ENCODE measurements around the gene CEMIP2.

CEMIP2 gene

DNA sequence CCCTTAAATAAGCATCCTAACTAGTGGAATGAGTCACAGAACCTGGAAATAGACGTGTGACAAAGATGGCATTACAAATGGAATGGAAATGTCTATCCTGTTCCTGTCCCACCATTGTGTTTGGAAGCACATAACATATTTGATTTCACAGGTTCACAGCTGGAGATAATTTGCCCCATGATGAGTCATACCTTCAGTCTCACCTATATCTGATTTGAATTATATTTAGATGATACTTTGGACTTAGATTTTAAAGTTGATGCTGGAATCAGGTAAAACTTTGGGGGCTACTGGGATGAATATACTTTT, 92.5 kb downstream of the CEMIP2 start:
- TF ChIP-seq CTCF (IDR thresholded peaks at IDR 0.05; ENCODE audit: low read depth, low read length, missing control alignments) = no peak

GRCh38 chr9:71675105-71675856, 93.0 kb downstream of the CEMIP2 start:
- no peak for DNase-seq (ENCODE audit: low read depth)

More for the DNA sequence above, 92.5 kb downstream of the CEMIP2 start:
- no peak for DNase-seq (ENCODE audit: low read depth)
- H3K4me3 ChIP-seq (ENCODE audit: low read depth, low read length) = no peak overlapping the region

DNA sequence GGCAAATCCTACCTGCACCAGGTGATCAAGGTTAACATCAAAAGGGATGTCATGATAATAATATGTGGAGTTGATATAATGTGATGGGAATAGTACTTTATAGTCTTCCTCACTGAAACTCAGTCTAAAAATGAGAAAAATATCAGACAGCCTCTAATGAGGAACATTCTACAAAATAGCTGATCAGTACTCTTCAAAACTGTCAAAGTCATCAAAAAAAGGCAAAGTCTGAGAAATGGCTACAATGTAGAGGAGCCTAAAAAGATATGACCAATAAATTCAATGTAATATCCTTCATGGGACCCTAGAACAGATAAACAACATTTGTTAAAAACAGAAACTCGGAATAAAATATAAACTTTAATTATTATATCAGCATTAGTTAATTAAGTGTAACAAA, 95.7 kb downstream of the CEMIP2 start:
- TF ChIP-seq CTCF (IDR thresholded peaks at IDR 0.05; ENCODE audit: low read depth, low read length, missing control alignments) = no peak
- no peak overlapping the region for H3K4me3 ChIP-seq (ENCODE audit: low read depth, low read length)

More at GRCh38 chr9:71675105-71675856, 93.0 kb downstream of the CEMIP2 start:
- no peak overlapping the region for H3K4me3 ChIP-seq (ENCODE audit: low read depth, low read length)
- TF ChIP-seq CTCF (IDR thresholded peaks at IDR 0.05; ENCODE audit: low read depth, low read length, missing control alignments) = no peak

GRCh38 chr9:71671289-71671688, 97.0 kb downstream of the CEMIP2 start:
- H3K4me3 ChIP-seq (ENCODE audit: low read depth, low read length) = no peak overlapping the region
- no peak for DNase-seq (ENCODE audit: low read depth)
- TF ChIP-seq CTCF (IDR thresholded peaks at IDR 0.05; ENCODE audit: low read depth, low read length, missing control alignments) = no peak

More for the DNA sequence above, 95.7 kb downstream of the CEMIP2 start:
- no peak for DNase-seq (ENCODE audit: low read depth)

- DNase-seq (ENCODE audit: low read depth) = no peak
- no peak overlapping the region for H3K4me3 ChIP-seq (ENCODE audit: low read depth, low read length)
Observed at GRCh38 chr9:71670121-71670520, 98.2 kb downstream of the CEMIP2 start.

DNA sequence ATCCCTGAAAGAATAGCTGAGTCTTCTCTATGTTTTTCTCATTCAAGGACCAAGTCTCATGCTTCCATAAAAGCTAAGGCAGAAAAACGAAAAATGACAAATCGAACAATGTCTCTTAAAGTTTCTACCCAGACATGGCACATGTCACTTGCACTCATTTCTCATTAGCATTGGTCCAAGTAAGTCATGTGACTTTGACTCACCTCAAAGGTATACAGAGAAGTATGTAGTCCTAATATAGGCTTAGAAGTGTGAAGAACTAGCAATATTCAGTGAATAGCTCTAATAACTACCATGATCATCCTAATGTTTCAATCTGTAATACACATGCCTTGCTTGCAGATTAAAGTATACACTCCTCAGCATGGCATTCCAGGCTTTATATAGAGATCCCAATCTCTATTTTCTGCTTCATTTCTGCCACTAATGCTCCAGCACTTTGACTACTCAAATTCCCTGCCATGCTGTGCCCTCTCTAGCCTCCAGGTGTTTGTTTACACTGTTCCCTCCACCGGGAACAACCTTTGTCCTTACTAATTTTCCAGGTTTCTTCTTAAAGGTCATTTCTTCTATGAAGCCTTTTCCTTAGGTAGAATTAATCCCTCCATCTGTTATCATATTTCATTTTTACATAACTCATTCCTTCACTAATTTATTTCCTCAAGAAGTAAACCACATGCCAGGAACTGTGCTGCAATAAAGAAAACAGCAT, 98.9 kb downstream of the CEMIP2 start:
- no peak for TF ChIP-seq CTCF (IDR thresholded peaks at IDR 0.05; ENCODE audit: low read depth, low read length, missing control alignments)
- no peak for DNase-seq (ENCODE audit: low read depth)

More at GRCh38 chr9:71670121-71670520, 98.2 kb downstream of the CEMIP2 start:
- no peak for TF ChIP-seq CTCF (IDR thresholded peaks at IDR 0.05; ENCODE audit: low read depth, low read length, missing control alignments)

More for the DNA sequence above, 98.9 kb downstream of the CEMIP2 start:
- H3K4me3 ChIP-seq (ENCODE audit: low read depth, low read length) = no peak overlapping the region
